Measurements from ENCODE around the gene GAS7. TPM values are rescaled to one million over a fixed set of nuclear protein-coding genes. Genes with fewer than 3 reads are reported as not detected.

Gene GAS7
- total RNA-seq, 1 donor from 2014 or later = 0.20 TPM

DNA sequence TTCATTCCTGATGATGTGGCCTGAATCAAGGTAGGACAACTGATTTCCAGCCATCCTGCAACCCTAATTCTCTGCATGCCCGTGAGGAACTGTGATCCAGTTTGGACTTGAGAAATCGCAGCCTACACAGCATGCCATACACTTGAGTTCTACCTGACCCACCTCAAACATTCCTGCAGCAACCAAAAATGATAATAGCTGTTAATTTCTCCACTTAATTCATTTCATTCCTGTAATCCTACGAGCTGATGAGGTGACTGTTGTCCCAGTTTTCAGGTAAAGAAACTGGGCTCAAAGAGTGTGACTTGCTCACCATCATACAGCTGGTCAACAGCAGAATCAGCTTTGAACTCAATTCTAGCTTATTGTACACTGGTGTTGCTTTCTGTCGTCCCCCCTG lies 2.2 kb upstream of the GAS7 start:
- DNase-seq (ENCODE audit: low read depth) = no peak

GRCh38 chr17:10200016-10200415 lies 1.6 kb upstream of the GAS7 start:
- DNase-seq (ENCODE audit: low read depth) = no peak

GRCh38 chr17:10197721-10198508 lies 491 bp downstream of the GAS7 start:
- no peak for DNase-seq (ENCODE audit: low read depth)

- no peak for DNase-seq (ENCODE audit: low read depth)
These were observed 1.1 kb downstream of the GAS7 start for GRCh38 chr17:10197362-10197720.

DNA sequence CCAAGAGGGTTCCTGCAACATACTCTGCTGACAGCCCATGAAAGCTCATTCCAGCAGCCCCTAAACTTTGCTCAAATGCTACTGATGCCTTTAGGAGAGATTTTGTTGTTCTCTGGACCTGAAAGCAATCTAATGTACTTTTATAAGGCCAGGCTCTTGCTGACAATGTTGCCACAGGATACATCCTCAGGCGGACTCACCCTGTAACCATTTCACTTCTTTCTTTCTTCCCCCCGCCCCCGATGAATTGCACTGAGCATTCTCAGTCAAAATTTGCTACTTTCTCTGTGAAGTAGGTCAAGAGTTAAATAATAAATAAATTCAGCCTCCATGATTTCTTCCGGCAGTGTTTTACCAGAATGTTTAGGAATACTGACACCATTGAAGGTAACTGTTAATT lies 1.5 kb downstream of the GAS7 start:
- no peak for DNase-seq (ENCODE audit: low read depth)

DNA sequence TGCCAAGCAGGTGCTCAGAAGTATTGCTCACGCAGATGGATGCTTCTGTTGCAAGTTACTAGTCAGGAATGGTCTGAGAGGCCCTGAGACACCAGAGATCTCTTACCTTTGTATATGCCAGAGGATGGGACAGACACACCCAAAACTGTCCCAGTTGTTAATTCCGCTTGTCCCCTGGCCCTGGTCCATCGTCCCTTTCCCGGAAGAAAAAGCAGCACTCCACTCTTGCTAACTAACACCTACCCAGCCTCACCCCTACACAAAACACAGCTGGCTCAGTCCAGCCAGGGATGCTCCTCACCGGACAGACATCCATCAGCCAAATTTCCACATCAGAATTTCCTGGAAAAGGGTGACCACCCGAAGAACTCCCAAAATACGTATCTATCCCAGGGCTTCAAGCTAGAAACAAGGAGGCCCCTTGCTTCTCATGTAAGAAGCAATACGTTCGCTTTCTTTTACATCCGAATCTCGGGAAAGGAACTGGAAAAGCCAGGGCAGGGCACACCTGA lies 2.0 kb downstream of the GAS7 start:
- DNase-seq (ENCODE audit: low read depth) = no peak

- DNase-seq (ENCODE audit: low read depth) = no peak
These were observed 3.2 kb downstream of the GAS7 start for GRCh38 chr17:10195090-10195805.

GRCh38 chr17:10193632-10194031 lies 4.8 kb downstream of the GAS7 start:
- DNase-seq (ENCODE audit: low read depth) = no peak

DNA sequence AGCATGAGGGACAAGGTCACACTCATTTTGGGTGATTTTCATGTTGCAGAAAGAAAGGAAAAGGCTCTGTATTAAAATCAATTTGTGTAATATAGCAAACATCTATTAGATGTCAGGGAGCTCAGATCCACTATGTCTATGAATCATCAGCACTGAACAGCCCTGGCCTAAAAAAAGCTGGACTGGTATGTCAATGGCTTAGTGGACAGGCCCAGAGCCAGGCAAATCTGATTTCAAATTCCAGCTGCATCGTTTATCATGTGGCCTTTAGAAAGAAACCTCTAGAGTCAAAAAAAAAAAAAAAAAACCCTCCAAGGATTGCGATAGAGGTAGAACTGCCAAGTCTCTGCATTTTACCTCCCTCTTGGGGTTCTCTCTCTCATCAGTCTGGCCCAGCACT lies 5.4 kb downstream of the GAS7 start:
- no peak for DNase-seq (ENCODE audit: low read depth)

- DNase-seq (ENCODE audit: low read depth) = no peak
These were observed 5.9 kb downstream of the GAS7 start for GRCh38 chr17:10192461-10192860.

GRCh38 chr17:10187456-10187855 lies 10.9 kb downstream of the GAS7 start:
- DNase-seq (ENCODE audit: low read depth) = no peak

DNA sequence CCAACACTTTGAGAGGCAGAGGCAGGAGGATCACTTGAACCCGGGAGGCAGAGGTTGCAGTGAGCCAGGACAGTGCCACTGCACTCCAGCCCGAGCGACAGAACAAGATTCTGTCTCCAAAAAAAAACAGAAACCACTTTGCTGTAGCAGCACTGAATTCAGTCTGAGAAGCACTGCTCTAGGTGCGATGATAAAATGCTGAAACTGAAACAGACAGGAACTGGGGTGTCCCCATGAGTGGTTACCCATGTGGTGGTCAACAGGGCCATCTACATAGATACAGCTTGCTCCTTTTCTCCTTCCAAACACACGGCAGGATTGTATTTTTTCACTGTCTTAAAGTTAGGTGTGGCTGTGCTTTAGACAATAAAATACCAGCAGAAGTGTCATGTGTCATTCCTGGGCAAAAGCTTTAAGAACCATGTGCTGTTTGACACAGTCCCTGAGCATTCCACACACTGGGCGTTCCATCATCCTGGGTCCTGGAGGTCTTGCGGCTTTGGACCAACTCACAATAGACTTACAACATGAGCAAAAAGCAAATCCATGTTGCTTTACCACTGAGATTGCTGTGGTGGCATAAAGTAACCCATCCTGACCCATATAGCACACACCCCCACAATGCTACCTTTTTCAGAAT lies 11.5 kb downstream of the GAS7 start:
- DNase-seq (ENCODE audit: low read depth) = no peak

GRCh38 chr17:10183931-10184930 lies 14.2 kb downstream of the GAS7 start:
- no peak for DNase-seq (ENCODE audit: low read depth)

GRCh38 chr17:10182785-10183184 lies 15.6 kb downstream of the GAS7 start:
- no peak for DNase-seq (ENCODE audit: low read depth)

DNA sequence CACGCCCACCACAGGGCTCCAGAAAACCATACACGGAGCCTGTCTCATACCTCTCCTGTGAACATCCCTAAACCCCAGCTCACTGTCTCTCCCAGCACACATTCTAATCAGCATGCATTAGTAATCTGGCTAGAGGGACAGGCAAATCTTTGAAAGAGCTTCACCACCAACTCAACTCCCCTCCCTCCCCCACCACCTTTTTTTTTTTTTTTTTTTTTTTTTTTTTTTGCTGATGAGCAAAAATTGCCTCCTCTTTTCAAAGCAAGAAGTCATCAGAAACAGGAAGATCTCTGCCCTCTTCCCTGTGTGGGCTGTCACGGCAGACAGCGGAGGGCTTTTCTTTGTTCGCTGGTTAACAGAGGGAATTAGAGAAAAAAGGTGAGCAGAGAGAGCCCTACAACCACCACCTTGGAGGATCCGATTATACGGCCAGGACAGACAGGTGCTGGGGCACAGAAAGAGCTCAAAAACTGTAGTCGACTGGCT lies 19.9 kb downstream of the GAS7 start:
- no peak for DNase-seq (ENCODE audit: low read depth)

- DNase-seq (ENCODE audit: low read depth) = no peak
These were observed 20.4 kb downstream of the GAS7 start for GRCh38 chr17:10177913-10178505.

DNA sequence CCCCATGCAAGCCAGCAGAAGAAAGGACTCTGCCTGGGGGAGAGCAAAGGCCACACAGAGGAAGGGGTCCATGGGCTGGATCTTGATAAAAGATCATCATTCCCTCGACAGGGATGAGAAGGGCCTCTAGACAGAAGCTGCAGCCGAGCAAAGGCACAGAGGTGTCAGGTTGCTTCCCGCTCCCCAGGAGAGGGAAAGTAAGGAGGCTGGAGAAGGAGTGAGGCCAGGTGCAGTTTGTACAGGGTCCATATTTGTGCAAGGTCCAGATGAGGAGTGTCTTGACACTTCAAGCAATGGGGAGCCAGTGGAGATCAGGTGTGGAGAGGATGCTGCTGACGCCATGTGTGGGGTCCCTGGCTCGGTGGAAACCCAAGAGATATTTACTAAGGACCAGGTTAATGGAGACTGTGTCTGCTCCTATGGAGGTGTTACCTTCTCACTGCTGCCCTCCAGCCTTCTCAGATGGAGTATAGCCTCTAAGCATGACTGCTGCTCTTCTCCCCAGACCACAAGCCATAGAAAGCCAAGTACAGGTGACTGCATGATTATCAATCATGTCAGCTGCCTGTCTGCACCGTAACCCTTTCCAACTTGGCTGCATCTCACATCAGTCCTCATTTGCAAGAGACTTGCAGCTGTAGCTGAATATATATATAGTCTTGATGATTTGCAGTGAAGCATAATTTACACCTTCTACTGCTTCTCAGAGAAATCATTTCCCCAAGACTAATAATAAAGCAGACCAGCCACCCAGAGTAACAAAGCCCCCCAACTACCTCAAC lies 21.1 kb downstream of the GAS7 start:
- DNase-seq (ENCODE audit: low read depth) = no peak

GRCh38 chr17:10173913-10174312 lies 24.5 kb downstream of the GAS7 start:
- no peak for DNase-seq (ENCODE audit: low read depth)

DNA sequence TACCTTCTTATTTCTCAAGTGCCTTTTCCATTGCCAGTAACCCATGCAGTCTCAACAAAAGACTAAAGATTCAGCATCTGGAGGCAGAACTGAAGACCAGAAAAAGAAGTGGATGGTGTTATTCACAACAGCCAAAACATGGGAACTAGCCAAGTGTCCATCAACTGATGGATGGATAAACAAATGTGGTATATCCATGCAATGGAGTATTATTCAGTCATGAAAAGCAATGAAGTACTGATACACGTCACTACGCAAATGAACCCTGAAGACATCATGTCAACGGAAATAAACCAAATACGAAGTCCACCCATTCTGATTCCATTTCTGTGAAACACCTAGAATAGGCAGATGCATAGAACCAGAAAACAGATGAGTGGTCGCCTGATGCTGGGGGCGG lies 25.6 kb downstream of the GAS7 start:
- no peak for DNase-seq (ENCODE audit: low read depth)

- DNase-seq (ENCODE audit: low read depth) = no peak
These were observed 26.1 kb downstream of the GAS7 start for GRCh38 chr17:10172241-10172741.

Data from renal cortical epithelial cell (primary cell).